Neural cell (in vitro differentiated cells): ENCODE measurements around the gene POU5F2. TPM values are rescaled to one million over a fixed set of nuclear protein-coding genes. Genes with fewer than 3 reads are reported as not detected.

ENCODE experiments used
- H2AFZ ChIP-seq: fragments of 200-600, 300-800 bp; sonication (generic), shearing (Covaris generic); 2 replicates; pipeline ENCODE4 v1.6.0; 2014; ENCODE audit warnings: low read depth, mild to moderate bottlenecking, antibody characterized with exemption, low read length, moderate library complexity
- H3F3A ChIP-seq: fragments of 200-600 bp; shearing (Covaris generic); 2 replicates; pipeline ENCODE4 v1.6.1; 2016; ENCODE audit warnings: mild to moderate bottlenecking, moderate library complexity, mixed read lengths, antibody characterized with exemption, low read length; ENCODE audit not compliant: insufficient read depth, poor library complexity, severe bottlenecking
- H3K27ac ChIP-seq: fragments of 200-600, 300-800 bp; sonication (generic), shearing (Covaris generic); 2 replicates; pipeline ENCODE4 v1.5.1; 2014; ENCODE audit warnings: mild to moderate bottlenecking, low read length, moderate library complexity
- H3K27me3 ChIP-seq: fragments of 300-800, 200-600 bp; sonication (generic), shearing (Covaris generic); 2 replicates; pipeline ENCODE4 v1.6.0; 2014; ENCODE audit warnings: mild to moderate bottlenecking, low read depth, low read length, moderate library complexity; ENCODE audit not compliant: insufficient read depth
- H3K36me3 ChIP-seq: fragments of 300-800, 200-600 bp; sonication (generic), shearing (Covaris generic); 2 replicates; pipeline ENCODE4 v1.5.1; 2014; ENCODE audit warnings: mild to moderate bottlenecking, antibody characterized with exemption, low read length, moderate library complexity; ENCODE audit not compliant: insufficient read depth
- H3K4me2 ChIP-seq: fragments of 300-800, 200-600 bp; sonication (generic), shearing (Covaris generic); 2 replicates; pipeline ENCODE4 v1.6.0; 2014; ENCODE audit warnings: mild to moderate bottlenecking, low read length
- H3K4me3 ChIP-seq: fragments of 300-800, 200-600 bp; sonication (generic), shearing (Covaris generic); 2 replicates; pipeline ENCODE4 v1.5.1; 2014; ENCODE audit warnings: mild to moderate bottlenecking, low read length, moderate library complexity
- H3K79me2 ChIP-seq: fragments of 200-600 bp; shearing (Covaris generic); replicated peaks from 2 replicates; pipeline ENCODE4 v1.6.0; 2014; ENCODE audit warnings: mild to moderate bottlenecking, low read length, moderate library complexity; ENCODE audit not compliant: insufficient read depth
- H3K9ac ChIP-seq: fragments of 300-800, 200-600 bp; sonication (generic), shearing (Covaris generic); 2 replicates; pipeline ENCODE4 v1.6.1; 2016; ENCODE audit warnings: mild to moderate bottlenecking, low read length, mixed read lengths
- H3K9me2 ChIP-seq: fragments of 200-600 bp; shearing (Covaris generic); 2 replicates; pipeline ENCODE4 v1.6.1; 2016; ENCODE audit warnings: mild to moderate bottlenecking, low read length, mixed read lengths; ENCODE audit not compliant: insufficient read depth
- H3K9me3 ChIP-seq: fragments of 200-600, 300-800 bp; sonication (generic), shearing (Covaris generic); 2 replicates; pipeline ENCODE4 v1.6.1; 2016; ENCODE audit warnings: mild to moderate bottlenecking, mixed run types, low read length, moderate library complexity, mixed read lengths
- H4K20me1 ChIP-seq: fragments of 200-600 bp; shearing (Covaris generic); 2 replicates; pipeline ENCODE4 v1.6.1; 2016; ENCODE audit warnings: mild to moderate bottlenecking, mixed run types; ENCODE audit not compliant: insufficient read depth
- EP300 ChIP-seq: fragments of 450-650 bp; conservative IDR thresholded peaks from 2 replicates; pipeline ENCODE4 v1.6.1; 2014; ENCODE audit warnings: antibody characterized with exemption, mild to moderate bottlenecking, moderate library complexity; ENCODE audit not compliant: poor library complexity, severe bottlenecking
- EZH2 ChIP-seq: fragments of 200-600, 300-800 bp; shearing (Covaris generic), sonication (generic); IDR thresholded peaks from 2 replicates; pipeline ENCODE4 v1.6.1; 2014; ENCODE audit warnings: antibody characterized with exemption, low read length, borderline replicate concordance, mild to moderate bottlenecking; ENCODE audit not compliant: insufficient read depth, poor library complexity, severe bottlenecking
- MXI1 ChIP-seq: fragments of 450-650 bp; conservative IDR thresholded peaks from 2 replicates; pipeline ENCODE4 v1.6.1; 2014; ENCODE audit warnings: antibody characterized with exemption, mild to moderate bottlenecking; ENCODE audit not compliant: poor library complexity, severe bottlenecking
- POLR2AphosphoS5 ChIP-seq: IDR thresholded peaks from 2 replicates; pipeline ENCODE4 v1.6.1; 2012
- RAD21 ChIP-seq: fragments of 450-650 bp; conservative IDR thresholded peaks from 2 replicates; pipeline ENCODE4 v1.6.1; 2014; ENCODE audit warnings: antibody characterized with exemption, mild to moderate bottlenecking, moderate library complexity
- SMC3 ChIP-seq: fragments of 450-650 bp; conservative IDR thresholded peaks from 2 replicates; pipeline ENCODE4 v1.6.1; 2014; ENCODE audit warnings: antibody characterized with exemption, mild to moderate bottlenecking, moderate library complexity; ENCODE audit not compliant: poor library complexity
- TAF1 ChIP-seq: IDR thresholded peaks from 2 replicates; pipeline ENCODE4 v1.6.1; 2012; ENCODE audit warnings: low read depth
- polyA plus RNA-seq: library from polyadenylated mRNA; depleted of rRNA; stranded (reverse); fragments of >200 nt; gene quantifications from 2 replicates; pipeline ENCODE4 v1.2.3, GENCODE V29; 2014
- TF ChIP-seq, protein P1 (sequence below): fragments of 450-650 bp; IDR thresholded peaks from 2 replicates; pipeline ENCODE4 v1.5.1; 2014; ENCODE audit warnings: antibody characterized with exemption, mild to moderate bottlenecking, moderate library complexity; ENCODE audit not compliant: poor library complexity, severe bottlenecking
- TF ChIP-seq, protein P2 (sequence below): IDR thresholded peaks from 2 replicates; pipeline ENCODE4 v1.6.1; 2012; ENCODE audit warnings: borderline replicate concordance

Gene POU5F2
- polyA plus RNA-seq, 1 donor from 2014 or later, result 0.07 TPM

GRCh38 chr5:93746406-93747056 lies 5.1 kb upstream of the POU5F2 start:
- H3K27ac ChIP-seq, result no peak overlapping the region
- H3K4me2 ChIP-seq, result no peak overlapping the region
- H3F3A ChIP-seq, result no peaks in the 10 kb centered on the region
- no peaks in the 10 kb centered on the region for H3K27me3 ChIP-seq
- no peaks in the 10 kb centered on the region for H4K20me1 ChIP-seq
- H3K9me3 ChIP-seq, result no peaks in the 10 kb centered on the region
- no peaks in the 10 kb centered on the region for H3K79me2 ChIP-seq
- no peaks in the 10 kb centered on the region for H3K9me2 ChIP-seq
- TF ChIP-seq TAF1 (no peak), RAD21 (no peak), SMC3 (no peak), EP300 (no peak), MXI1 (no peak)
- TF ChIP-seq, protein P1, sequence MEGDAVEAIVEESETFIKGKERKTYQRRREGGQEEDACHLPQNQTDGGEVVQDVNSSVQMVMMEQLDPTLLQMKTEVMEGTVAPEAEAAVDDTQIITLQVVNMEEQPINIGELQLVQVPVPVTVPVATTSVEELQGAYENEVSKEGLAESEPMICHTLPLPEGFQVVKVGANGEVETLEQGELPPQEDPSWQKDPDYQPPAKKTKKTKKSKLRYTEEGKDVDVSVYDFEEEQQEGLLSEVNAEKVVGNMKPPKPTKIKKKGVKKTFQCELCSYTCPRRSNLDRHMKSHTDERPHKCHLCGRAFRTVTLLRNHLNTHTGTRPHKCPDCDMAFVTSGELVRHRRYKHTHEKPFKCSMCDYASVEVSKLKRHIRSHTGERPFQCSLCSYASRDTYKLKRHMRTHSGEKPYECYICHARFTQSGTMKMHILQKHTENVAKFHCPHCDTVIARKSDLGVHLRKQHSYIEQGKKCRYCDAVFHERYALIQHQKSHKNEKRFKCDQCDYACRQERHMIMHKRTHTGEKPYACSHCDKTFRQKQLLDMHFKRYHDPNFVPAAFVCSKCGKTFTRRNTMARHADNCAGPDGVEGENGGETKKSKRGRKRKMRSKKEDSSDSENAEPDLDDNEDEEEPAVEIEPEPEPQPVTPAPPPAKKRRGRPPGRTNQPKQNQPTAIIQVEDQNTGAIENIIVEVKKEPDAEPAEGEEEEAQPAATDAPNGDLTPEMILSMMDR, result no peak
- TF ChIP-seq, protein P2, sequence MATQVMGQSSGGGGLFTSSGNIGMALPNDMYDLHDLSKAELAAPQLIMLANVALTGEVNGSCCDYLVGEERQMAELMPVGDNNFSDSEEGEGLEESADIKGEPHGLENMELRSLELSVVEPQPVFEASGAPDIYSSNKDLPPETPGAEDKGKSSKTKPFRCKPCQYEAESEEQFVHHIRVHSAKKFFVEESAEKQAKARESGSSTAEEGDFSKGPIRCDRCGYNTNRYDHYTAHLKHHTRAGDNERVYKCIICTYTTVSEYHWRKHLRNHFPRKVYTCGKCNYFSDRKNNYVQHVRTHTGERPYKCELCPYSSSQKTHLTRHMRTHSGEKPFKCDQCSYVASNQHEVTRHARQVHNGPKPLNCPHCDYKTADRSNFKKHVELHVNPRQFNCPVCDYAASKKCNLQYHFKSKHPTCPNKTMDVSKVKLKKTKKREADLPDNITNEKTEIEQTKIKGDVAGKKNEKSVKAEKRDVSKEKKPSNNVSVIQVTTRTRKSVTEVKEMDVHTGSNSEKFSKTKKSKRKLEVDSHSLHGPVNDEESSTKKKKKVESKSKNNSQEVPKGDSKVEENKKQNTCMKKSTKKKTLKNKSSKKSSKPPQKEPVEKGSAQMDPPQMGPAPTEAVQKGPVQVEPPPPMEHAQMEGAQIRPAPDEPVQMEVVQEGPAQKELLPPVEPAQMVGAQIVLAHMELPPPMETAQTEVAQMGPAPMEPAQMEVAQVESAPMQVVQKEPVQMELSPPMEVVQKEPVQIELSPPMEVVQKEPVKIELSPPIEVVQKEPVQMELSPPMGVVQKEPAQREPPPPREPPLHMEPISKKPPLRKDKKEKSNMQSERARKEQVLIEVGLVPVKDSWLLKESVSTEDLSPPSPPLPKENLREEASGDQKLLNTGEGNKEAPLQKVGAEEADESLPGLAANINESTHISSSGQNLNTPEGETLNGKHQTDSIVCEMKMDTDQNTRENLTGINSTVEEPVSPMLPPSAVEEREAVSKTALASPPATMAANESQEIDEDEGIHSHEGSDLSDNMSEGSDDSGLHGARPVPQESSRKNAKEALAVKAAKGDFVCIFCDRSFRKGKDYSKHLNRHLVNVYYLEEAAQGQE, result no peak
- no peaks in the 10 kb centered on the region for H3K36me3 ChIP-seq
- no peak overlapping the region for H2AFZ ChIP-seq
- H3K4me3 ChIP-seq, result no peak overlapping the region
- H3K9ac ChIP-seq, result no peak overlapping the region

- TF ChIP-seq RAD21 (no peak), POLR2AphosphoS5 (no peak), EP300 (no peak)
- H2AFZ ChIP-seq, result no peak overlapping the region
- no peaks in the 10 kb centered on the region for H3K79me2 ChIP-seq
- H3K27me3 ChIP-seq, result no peaks in the 10 kb centered on the region
- H3K9me3 ChIP-seq, result peaks cover 6% of the 10 kb centered on the region
- no peak overlapping the region for H3K9ac ChIP-seq
- H3F3A ChIP-seq, result no peaks in the 10 kb centered on the region
- H4K20me1 ChIP-seq, result no peaks in the 10 kb centered on the region
- no peak overlapping the region for H3K27ac ChIP-seq
- H3K9me2 ChIP-seq, result no peaks in the 10 kb centered on the region
- no peak overlapping the region for H3K4me3 ChIP-seq
- no peaks in the 10 kb centered on the region for H3K36me3 ChIP-seq
- no peak overlapping the region for H3K4me2 ChIP-seq
These were observed 5.1 kb downstream of the POU5F2 start for GRCh38 chr5:93736284-93736683.

GRCh38 chr5:93735378-93735777 lies 6.0 kb downstream of the POU5F2 start:
- Histone ChIP-seq H2AFZ (no peak overlapping the region), H3K27ac (no peak overlapping the region), H3K9ac (no peak overlapping the region), H3K9me2 (no peaks in the 10 kb centered on the region), H3K36me3 (no peaks in the 10 kb centered on the region), H3K4me3 (no peak overlapping the region), H3K79me2 (no peaks in the 10 kb centered on the region), H3K9me3 (peaks cover 6% of the 10 kb centered on the region), H3K4me2 (no peak overlapping the region), H3K27me3 (no peaks in the 10 kb centered on the region), H4K20me1 (no peaks in the 10 kb centered on the region), H3F3A (no peaks in the 10 kb centered on the region)
- TF ChIP-seq, protein P1, result no peak
- TF ChIP-seq EP300 (no peak), RAD21 (no peak), EZH2 (no peak), POLR2AphosphoS5 (no peak), SMC3 (no peak), TAF1 (no peak), MXI1 (no peak)
- TF ChIP-seq, protein P2, result no peak
